Measurements from ENCODE around the gene SPACA9.

The SPACA9 gene

DNA sequence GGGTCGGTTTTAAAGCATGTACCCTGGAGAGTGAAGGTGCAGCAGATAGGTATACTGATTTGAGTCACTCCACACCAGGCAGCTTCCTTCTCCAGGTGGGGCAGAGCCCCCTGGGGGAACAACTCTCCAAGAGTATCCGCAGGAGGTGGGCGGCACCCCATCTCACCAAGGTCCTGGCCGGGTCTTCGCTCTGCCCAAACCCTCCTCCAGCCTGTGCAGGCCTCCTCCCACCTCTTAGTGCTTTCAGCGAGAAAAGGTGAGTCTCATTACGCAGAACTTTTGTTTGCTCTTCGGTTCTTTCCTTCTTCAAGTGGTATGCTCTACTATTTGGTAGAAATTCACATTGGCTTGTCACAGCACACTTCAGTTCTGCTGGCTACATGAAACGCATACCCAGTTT is 13.7 kb downstream of the SPACA9 start:
- TF ChIP-seq, protein P1, sequence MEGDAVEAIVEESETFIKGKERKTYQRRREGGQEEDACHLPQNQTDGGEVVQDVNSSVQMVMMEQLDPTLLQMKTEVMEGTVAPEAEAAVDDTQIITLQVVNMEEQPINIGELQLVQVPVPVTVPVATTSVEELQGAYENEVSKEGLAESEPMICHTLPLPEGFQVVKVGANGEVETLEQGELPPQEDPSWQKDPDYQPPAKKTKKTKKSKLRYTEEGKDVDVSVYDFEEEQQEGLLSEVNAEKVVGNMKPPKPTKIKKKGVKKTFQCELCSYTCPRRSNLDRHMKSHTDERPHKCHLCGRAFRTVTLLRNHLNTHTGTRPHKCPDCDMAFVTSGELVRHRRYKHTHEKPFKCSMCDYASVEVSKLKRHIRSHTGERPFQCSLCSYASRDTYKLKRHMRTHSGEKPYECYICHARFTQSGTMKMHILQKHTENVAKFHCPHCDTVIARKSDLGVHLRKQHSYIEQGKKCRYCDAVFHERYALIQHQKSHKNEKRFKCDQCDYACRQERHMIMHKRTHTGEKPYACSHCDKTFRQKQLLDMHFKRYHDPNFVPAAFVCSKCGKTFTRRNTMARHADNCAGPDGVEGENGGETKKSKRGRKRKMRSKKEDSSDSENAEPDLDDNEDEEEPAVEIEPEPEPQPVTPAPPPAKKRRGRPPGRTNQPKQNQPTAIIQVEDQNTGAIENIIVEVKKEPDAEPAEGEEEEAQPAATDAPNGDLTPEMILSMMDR (IDR thresholded peaks at IDR 0.05; ENCODE audit: insufficient read depth, low read depth, low read length, missing control alignments), result no peak
- DNase-seq (ENCODE audit: low read depth), result no peak
- H3K4me3 ChIP-seq (ENCODE audit: low read depth, low read length), result no peak overlapping the region

DNA sequence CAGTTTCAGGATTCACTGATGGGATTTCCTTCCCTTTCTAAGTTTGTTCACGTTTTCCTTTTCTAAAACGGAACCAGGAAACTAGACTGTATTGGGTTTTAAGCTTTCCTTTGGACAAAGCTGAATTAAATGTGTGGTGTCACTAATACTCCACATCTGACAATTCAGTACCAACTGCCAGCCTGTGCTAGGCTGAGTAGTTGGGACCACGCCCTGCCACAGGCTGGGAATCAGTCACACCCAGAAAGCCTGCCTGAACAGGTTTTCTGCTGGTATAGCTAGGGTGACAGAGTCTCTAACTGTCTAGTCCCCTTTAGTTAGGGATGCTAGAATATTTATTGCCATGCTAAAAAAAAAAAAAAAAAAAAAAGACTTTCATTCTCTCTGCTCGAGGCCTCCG is 15.6 kb downstream of the SPACA9 start:
- TF ChIP-seq, protein P1 (IDR thresholded peaks at IDR 0.05; ENCODE audit: insufficient read depth, low read depth, low read length, missing control alignments), result no peak
- no peak overlapping the region for H3K4me3 ChIP-seq (ENCODE audit: low read depth, low read length)
- no peak for DNase-seq (ENCODE audit: low read depth)

DNA sequence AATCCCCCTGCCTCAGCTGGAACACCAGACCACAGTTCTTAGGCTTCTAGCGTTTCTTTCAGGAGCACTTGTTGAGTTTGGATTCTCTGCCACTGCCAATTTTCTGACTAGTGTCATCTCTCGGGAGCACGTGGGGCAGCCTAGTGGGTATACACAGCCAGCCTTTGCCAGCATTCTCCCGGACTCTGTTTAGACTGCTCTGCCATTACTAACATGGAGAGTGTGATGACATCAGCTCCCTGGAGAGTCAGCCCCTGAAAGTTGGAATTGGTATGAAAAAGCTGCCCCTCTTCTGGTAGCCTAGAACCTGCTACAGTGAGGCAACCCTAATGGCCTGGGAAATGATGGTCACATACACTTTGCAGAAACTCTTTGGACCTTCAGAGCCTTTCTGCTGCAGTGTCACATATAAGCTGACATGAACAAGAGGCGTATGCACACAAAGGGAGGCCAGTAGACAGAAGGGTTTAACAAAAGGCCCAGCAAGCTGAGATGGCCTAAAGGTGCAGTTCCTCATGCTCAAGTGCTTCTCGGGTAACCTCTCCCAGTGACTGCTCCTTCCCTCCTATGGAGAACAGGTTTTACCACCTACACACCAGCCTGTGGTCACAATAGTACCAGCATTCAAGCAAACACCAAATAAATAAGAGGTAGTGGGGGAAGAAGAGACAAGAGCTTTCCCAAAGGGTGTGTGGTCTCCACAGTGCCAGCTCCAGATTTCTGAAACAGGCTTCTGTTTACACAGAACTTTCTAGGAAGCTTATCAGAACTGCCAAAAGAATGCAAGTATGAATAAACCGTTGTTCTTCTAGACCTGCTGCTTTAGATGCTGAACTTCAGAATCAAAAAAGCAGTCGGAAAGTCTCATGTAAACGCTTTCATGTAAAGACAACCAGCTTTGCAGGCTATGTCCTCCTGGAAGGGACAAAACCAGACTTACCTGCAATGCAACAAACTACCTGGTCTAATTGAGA is 16.5 kb downstream of the SPACA9 start:
- TF ChIP-seq, protein P1 (IDR thresholded peaks at IDR 0.05; ENCODE audit: insufficient read depth, low read depth, low read length, missing control alignments), result no peak
- H3K4me3 ChIP-seq (ENCODE audit: low read depth, low read length), result no peak overlapping the region
- DNase-seq (ENCODE audit: low read depth), result no peak

DNA sequence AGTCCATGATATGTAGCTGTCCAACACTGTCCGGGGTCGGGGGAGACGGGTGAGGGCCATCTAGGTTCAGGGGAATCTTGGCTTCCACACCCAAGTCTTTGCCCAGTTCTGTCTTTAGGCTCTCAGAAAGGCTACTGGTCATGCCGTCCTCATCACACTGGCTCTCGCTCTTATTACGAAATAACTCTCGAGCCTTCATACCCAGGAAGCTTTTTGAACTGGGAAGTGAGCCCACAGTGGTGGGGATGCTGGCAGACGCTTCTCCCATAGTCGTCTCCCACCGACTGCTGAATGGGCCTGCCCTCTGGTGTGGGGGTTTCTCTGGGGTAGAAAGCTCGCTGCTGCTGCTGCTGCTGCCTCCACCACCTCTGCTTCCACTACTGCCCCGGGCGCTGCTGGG is 17.6 kb downstream of the SPACA9 start:
- DNase-seq (ENCODE audit: low read depth), result no peak
- H3K4me3 ChIP-seq (ENCODE audit: low read depth, low read length), result no peak overlapping the region
- TF ChIP-seq, protein P1 (IDR thresholded peaks at IDR 0.05; ENCODE audit: insufficient read depth, low read depth, low read length, missing control alignments), result no peak

DNA sequence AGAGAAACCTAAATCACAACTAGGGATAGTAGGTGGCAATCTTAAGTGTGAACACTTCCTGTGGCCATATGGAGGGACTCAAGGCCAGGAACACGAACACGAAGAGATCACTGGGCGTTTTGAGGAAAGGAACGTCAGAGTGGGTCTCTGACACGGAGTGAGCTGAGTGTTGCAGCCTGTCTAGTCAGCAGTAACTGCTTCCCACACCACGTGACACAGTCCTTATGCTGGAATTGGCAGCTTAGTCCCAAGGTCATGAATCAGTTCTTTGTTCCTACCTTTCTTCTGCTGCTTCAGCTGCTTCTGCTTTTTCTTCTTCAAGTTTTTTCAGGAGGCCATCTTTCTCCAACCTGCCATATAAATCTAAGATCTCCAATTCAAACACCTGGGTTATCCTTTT is 18.2 kb downstream of the SPACA9 start:
- TF ChIP-seq, protein P1 (IDR thresholded peaks at IDR 0.05; ENCODE audit: insufficient read depth, low read depth, low read length, missing control alignments), result no peak
- no peak for DNase-seq (ENCODE audit: low read depth)
- H3K4me3 ChIP-seq (ENCODE audit: low read depth, low read length), result no peak overlapping the region

DNA sequence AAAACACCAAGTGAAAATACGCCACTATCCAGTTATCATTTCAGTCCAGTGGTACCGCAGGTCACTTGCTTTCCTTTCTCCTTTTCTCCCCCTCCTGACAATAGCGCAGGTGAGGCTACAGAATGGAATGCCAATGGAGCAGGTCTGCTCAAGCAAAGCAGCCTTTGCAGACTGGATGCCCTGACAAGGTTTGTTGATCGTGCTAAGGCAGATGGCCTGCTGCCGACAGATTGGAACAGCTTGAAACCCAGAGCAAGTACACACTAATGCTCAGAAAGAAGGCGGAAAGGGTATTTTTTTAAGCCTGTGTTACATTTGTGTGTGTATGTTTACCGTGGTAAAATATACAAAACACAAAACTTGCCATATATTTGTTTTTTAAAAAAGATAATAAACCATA is 19.4 kb downstream of the SPACA9 start:
- no peak for DNase-seq (ENCODE audit: low read depth)
- no peak overlapping the region for H3K4me3 ChIP-seq (ENCODE audit: low read depth, low read length)
- TF ChIP-seq, protein P1 (IDR thresholded peaks at IDR 0.05; ENCODE audit: insufficient read depth, low read depth, low read length, missing control alignments), result no peak
